ENCODE measurements around the gene SMOC2. TPM values are rescaled to one million over a fixed set of nuclear protein-coding genes. Genes with fewer than 3 reads are reported as not detected.

SMOC2 gene
- total RNA-seq, 1 donor from 2014 or later, result 33.5 TPM

- DNase-seq, result no peak
Observed at GRCh38 chr6:168485818-168486217, 44.8 kb downstream of the SMOC2 start.

GRCh38 chr6:168490757-168491156 is 49.8 kb downstream of the SMOC2 start:
- no peak for DNase-seq

GRCh38 chr6:168493976-168494375 is 53.0 kb downstream of the SMOC2 start:
- peak; percentile 49 for DNase-seq

- no peak for DNase-seq
Observed at GRCh38 chr6:168494726-168495125, 53.7 kb downstream of the SMOC2 start.

- no peak for DNase-seq
Observed at GRCh38 chr6:168495133-168495532, 54.1 kb downstream of the SMOC2 start.

GRCh38 chr6:168495636-168496035 is 54.7 kb downstream of the SMOC2 start:
- no peak for DNase-seq

GRCh38 chr6:168496139-168496996 is 55.4 kb downstream of the SMOC2 start:
- DNase-seq, result no peak

- DNase-seq, result no peak
Observed at GRCh38 chr6:168496997-168497331, 56.0 kb downstream of the SMOC2 start.

GRCh38 chr6:168497381-168497780 is 56.4 kb downstream of the SMOC2 start:
- DNase-seq, result no peak

GRCh38 chr6:168498161-168498843 is 57.3 kb downstream of the SMOC2 start:
- peak; percentile 51 for DNase-seq

GRCh38 chr6:168499045-168499650 is 58.2 kb downstream of the SMOC2 start:
- no peak for DNase-seq

GRCh38 chr6:168500519-168500918 is 59.5 kb downstream of the SMOC2 start:
- DNase-seq, result no peak

GRCh38 chr6:168501561-168501960 is 60.6 kb downstream of the SMOC2 start:
- no peak for DNase-seq

GRCh38 chr6:168504366-168504765 is 63.4 kb downstream of the SMOC2 start:
- no peak for DNase-seq

- no peak for DNase-seq
Observed at GRCh38 chr6:168506460-168506859, 65.5 kb downstream of the SMOC2 start.

GRCh38 chr6:168507297-168507696 is 66.3 kb downstream of the SMOC2 start:
- DNase-seq, result no peak

- no peak for DNase-seq
Observed at GRCh38 chr6:168507730-168508129, 66.7 kb downstream of the SMOC2 start.

GRCh38 chr6:168508903-168509302 is 67.9 kb downstream of the SMOC2 start:
- no peak for DNase-seq

- DNase-seq, result no peak
Observed at GRCh38 chr6:168513766-168514165, 72.8 kb downstream of the SMOC2 start.

- DNase-seq, result peak; percentile 71
Observed at GRCh38 chr6:168514216-168514615, 73.2 kb downstream of the SMOC2 start.

GRCh38 chr6:168515376-168515775 is 74.4 kb downstream of the SMOC2 start:
- DNase-seq, result no peak

- no peak for DNase-seq
Observed at GRCh38 chr6:168516944-168517741, 76.2 kb downstream of the SMOC2 start.

Measured in tongue (tissue), 2 donors.